GM23338 (cell line): ENCODE measurements around the gene CD28. TPM values are rescaled to one million over a fixed set of nuclear protein-coding genes. Genes with fewer than 3 reads are reported as not detected.

ENCODE experiments used
- ATAC-seq: fragments of 200-7000 bp; cut with Tn5 transposase; 3 replicates; pipeline ENCODE4 v1.9.1; 2020
- DNase-seq: peaks from one replicate; pipeline ENCODE4 v3.0.0-alpha.2; 2015; ENCODE audit warnings: low spot score
- H2AFZ ChIP-seq: fragments of 200-600 bp; sonication (generic); 2 replicates; pipeline ENCODE4 v1.8.0; 2016; ENCODE audit warnings: antibody characterized with exemption, mild to moderate bottlenecking, moderate library complexity
- H3F3A ChIP-seq: fragments of 200-600 bp; sonication (generic); replicated peaks from 2 replicates; pipeline ENCODE4 v1.8.0; 2017; ENCODE audit warnings: antibody characterized with exemption, mixed run types, low read depth
- H3K27ac ChIP-seq: fragments of 200-600 bp; sonication (generic); 2 replicates; pipeline ENCODE4 v1.6.1; 2016; ENCODE audit warnings: low read depth
- H3K27me3 ChIP-seq: fragments of 200-600 bp; sonication (generic); 2 replicates; pipeline ENCODE4 v1.8.0; 2016; ENCODE audit warnings: mild to moderate bottlenecking, mixed run types, moderate library complexity; ENCODE audit not compliant: insufficient read depth
- H3K36me3 ChIP-seq: fragments of 200-600 bp; sonication (generic); 2 replicates; pipeline ENCODE4 v1.8.0; 2016; ENCODE audit warnings: mild to moderate bottlenecking; ENCODE audit not compliant: insufficient read depth
- H3K4me1 ChIP-seq: fragments of 200-600 bp; sonication (generic); 2 replicates; pipeline ENCODE4 v1.8.0; 2016; ENCODE audit warnings: mild to moderate bottlenecking, moderate library complexity; ENCODE audit not compliant: insufficient read depth
- H3K4me2 ChIP-seq: fragments of 200-600 bp; sonication (generic); 2 replicates; pipeline ENCODE4 v1.7.1; 2017; ENCODE audit warnings: mixed run types
- H3K4me3 ChIP-seq: fragments of 200-600 bp; sonication (generic); 2 replicates; pipeline ENCODE4 v1.6.1; 2016; ENCODE audit warnings: mixed run types
- H3K79me2 ChIP-seq: fragments of 200-600 bp; sonication (generic); replicated peaks from 2 replicates; pipeline ENCODE4 v1.8.0; 2017; ENCODE audit warnings: mild to moderate bottlenecking; ENCODE audit not compliant: insufficient read depth
- H3K9me2 ChIP-seq: fragments of 200-600 bp; sonication (generic); 2 replicates; pipeline ENCODE4 v1.8.0; 2017; ENCODE audit not compliant: insufficient read depth
- H4K20me1 ChIP-seq: fragments of 200-600 bp; sonication (generic); replicated peaks from 2 replicates; pipeline ENCODE4 v1.8.0; 2017; ENCODE audit warnings: mild to moderate bottlenecking; ENCODE audit not compliant: insufficient read depth
- H3K27ac Mint-ChIP-seq: 2 replicates; pipeline ENCODE4 v1.8.0; 2020; ENCODE audit warnings: inconsistent platforms, mild to moderate bottlenecking, moderate library complexity, mixed read lengths
- H3K27me3 Mint-ChIP-seq: 3 replicates; pipeline ENCODE4 v1.8.0; 2022; ENCODE audit warnings: low read depth, mild to moderate bottlenecking, moderate library complexity, mixed read lengths, inconsistent platforms; ENCODE audit not compliant: insufficient read depth, poor library complexity
- H3K36me3 Mint-ChIP-seq: 3 replicates; pipeline ENCODE4 v1.8.0; 2021; ENCODE audit warnings: low read depth, mild to moderate bottlenecking, inconsistent platforms, moderate library complexity, mixed read lengths
- H3K4me1 Mint-ChIP-seq: 3 replicates; pipeline ENCODE4 v1.8.0; 2020; ENCODE audit warnings: mild to moderate bottlenecking, inconsistent platforms, mixed read lengths
- H3K4me3 Mint-ChIP-seq: 3 replicates; pipeline ENCODE4 v1.8.0; 2021; ENCODE audit warnings: moderate library complexity, mild to moderate bottlenecking, inconsistent platforms, mixed read lengths
- H3K9me3 Mint-ChIP-seq: 3 replicates; pipeline ENCODE4 v1.8.0; 2020; ENCODE audit warnings: moderate library complexity, mild to moderate bottlenecking, inconsistent platforms, mixed read lengths
- CREB1 ChIP-seq: fragments of 250-450 bp; sonication (Bioruptor Pico); IDR thresholded peaks from 2 replicates; pipeline ENCODE4 v1.5.0; 2020; ENCODE audit warnings: low read depth, mild to moderate bottlenecking, moderate library complexity
- EZH2 ChIP-seq: fragments of 200-600 bp; sonication (generic); IDR thresholded peaks from one replicate; pipeline ENCODE4 v1.8.0; 2017; ENCODE audit warnings: antibody characterized with exemption, mild to moderate bottlenecking, low read depth; ENCODE audit not compliant: unreplicated experiment
- EZH2phosphoT487 ChIP-seq: fragments of 200-600 bp; sonication (generic); IDR thresholded peaks from one replicate; pipeline ENCODE4 v1.8.1; 2018; ENCODE audit warnings: antibody characterized with exemption; ENCODE audit not compliant: unreplicated experiment
- JUNB ChIP-seq: IDR thresholded peaks from one replicate; pipeline ENCODE4 v1.6.1; 2016; ENCODE audit warnings: antibody characterized with exemption; ENCODE audit not compliant: unreplicated experiment
- NANOG ChIP-seq: IDR thresholded peaks from 2 replicates; pipeline ENCODE4 v1.6.1; 2016; ENCODE audit warnings: antibody characterized with exemption, borderline replicate concordance
- POLR2AphosphoS5 ChIP-seq: IDR thresholded peaks from 2 replicates; pipeline ENCODE4 v1.6.1; 2016; ENCODE audit warnings: antibody characterized with exemption, low read depth
- STAT1 ChIP-seq: IDR thresholded peaks from one replicate; pipeline ENCODE4 v1.6.1; 2016; ENCODE audit warnings: antibody characterized with exemption; ENCODE audit not compliant: unreplicated experiment
- ZNF331 ChIP-seq: fragments of 250-450 bp; sonication (Bioruptor Pico); IDR thresholded peaks from 2 replicates; pipeline ENCODE4 v1.5.0; 2020; ENCODE audit warnings: low read depth, mild to moderate bottlenecking, moderate library complexity
- polyA plus RNA-seq: library from polyadenylated mRNA; unstranded; fragments of >200 nt; fragmentation: Nextera tagmentation; extraction: Ambion mirVana; gene quantifications from 2 replicates; pipeline ENCODE4 v1.2.1, GENCODE V29; 2016
- total RNA-seq: library from RNA; depleted of rRNA; stranded (reverse); fragments of >200 nt; shearing (Covaris generic); gene quantifications from 2 replicates; pipeline ENCODE4 v1.2.3, GENCODE V29; 2014
- TF ChIP-seq, protein P1 (sequence below): fragments of 250-450 bp; sonication (Bioruptor Pico); IDR thresholded peaks from 2 replicates; pipeline ENCODE4 v1.5.0; 2020; ENCODE audit warnings: mild to moderate bottlenecking, moderate library complexity
- TF ChIP-seq, protein P2 (sequence below), 2 experiments: fragments of 200-600 bp in 1 of 2; sonication (generic) in 1 of 2; conservative IDR thresholded peaks; 2 replicates each; pipeline versions ENCODE4 v1.5.1 to v1.6.1; 2016 to 2017; ENCODE audit warnings: antibody characterized with exemption in 2 of 2, low read depth in 2 of 2, mild to moderate bottlenecking in 2 of 2, moderate library complexity in 1 of 2
- TF ChIP-seq, protein P3 (sequence below): IDR thresholded peaks from one replicate; pipeline ENCODE4 v1.6.1; 2018; ENCODE audit warnings: antibody characterized with exemption; ENCODE audit not compliant: unreplicated experiment

The CD28 gene
- total and polyA plus RNA-seq, 2 experiments from 2014 or later = not detected

GRCh38 chr2:203672856-203673255 is 33.6 kb upstream of the CD28 start (continued):
- TF ChIP-seq, protein P1, sequence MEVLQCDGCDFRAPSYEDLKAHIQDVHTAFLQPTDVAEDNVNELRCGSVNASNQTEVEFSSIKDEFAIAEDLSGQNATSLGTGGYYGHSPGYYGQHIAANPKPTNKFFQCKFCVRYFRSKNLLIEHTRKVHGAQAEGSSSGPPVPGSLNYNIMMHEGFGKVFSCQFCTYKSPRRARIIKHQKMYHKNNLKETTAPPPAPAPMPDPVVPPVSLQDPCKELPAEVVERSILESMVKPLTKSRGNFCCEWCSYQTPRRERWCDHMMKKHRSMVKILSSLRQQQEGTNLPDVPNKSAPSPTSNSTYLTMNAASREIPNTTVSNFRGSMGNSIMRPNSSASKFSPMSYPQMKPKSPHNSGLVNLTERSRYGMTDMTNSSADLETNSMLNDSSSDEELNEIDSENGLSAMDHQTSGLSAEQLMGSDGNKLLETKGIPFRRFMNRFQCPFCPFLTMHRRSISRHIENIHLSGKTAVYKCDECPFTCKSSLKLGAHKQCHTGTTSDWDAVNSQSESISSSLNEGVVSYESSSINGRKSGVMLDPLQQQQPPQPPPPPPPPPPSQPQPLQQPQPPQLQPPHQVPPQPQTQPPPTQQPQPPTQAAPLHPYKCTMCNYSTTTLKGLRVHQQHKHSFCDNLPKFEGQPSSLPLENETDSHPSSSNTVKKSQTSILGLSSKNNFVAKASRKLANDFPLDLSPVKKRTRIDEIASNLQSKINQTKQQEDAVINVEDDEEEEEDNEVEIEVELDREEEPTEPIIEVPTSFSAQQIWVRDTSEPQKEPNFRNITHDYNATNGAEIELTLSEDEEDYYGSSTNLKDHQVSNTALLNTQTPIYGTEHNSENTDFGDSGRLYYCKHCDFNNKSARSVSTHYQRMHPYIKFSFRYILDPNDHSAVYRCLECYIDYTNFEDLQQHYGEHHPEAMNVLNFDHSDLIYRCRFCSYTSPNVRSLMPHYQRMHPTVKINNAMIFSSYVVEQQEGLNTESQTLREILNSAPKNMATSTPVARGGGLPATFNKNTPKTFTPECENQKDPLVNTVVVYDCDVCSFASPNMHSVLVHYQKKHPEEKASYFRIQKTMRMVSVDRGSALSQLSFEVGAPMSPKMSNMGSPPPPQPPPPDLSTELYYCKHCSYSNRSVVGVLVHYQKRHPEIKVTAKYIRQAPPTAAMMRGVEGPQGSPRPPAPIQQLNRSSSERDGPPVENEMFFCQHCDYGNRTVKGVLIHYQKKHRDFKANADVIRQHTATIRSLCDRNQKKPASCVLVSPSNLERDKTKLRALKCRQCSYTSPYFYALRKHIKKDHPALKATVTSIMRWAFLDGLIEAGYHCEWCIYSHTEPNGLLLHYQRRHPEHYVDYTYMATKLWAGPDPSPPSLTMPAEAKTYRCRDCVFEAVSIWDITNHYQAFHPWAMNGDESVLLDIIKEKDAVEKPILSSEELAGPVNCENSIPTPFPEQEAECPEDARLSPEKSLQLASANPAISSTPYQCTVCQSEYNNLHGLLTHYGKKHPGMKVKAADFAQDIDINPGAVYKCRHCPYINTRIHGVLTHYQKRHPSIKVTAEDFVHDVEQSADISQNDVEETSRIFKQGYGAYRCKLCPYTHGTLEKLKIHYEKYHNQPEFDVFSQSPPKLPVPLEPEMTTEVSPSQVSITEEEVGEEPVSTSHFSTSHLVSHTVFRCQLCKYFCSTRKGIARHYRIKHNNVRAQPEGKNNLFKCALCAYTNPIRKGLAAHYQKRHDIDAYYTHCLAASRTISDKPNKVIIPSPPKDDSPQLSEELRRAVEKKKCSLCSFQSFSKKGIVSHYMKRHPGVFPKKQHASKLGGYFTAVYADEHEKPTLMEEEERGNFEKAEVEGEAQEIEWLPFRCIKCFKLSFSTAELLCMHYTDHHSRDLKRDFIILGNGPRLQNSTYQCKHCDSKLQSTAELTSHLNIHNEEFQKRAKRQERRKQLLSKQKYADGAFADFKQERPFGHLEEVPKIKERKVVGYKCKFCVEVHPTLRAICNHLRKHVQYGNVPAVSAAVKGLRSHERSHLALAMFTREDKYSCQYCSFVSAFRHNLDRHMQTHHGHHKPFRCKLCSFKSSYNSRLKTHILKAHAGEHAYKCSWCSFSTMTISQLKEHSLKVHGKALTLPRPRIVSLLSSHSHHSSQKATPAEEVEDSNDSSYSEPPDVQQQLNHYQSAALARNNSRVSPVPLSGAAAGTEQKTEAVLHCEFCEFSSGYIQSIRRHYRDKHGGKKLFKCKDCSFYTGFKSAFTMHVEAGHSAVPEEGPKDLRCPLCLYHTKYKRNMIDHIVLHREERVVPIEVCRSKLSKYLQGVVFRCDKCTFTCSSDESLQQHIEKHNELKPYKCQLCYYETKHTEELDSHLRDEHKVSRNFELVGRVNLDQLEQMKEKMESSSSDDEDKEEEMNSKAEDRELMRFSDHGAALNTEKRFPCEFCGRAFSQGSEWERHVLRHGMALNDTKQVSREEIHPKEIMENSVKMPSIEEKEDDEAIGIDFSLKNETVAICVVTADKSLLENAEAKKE (CRISPR knock-in tag) = no peak
- no peak for TF ChIP-seq CREB1 (CRISPR knock-in tag)
- TF ChIP-seq, protein P2, sequence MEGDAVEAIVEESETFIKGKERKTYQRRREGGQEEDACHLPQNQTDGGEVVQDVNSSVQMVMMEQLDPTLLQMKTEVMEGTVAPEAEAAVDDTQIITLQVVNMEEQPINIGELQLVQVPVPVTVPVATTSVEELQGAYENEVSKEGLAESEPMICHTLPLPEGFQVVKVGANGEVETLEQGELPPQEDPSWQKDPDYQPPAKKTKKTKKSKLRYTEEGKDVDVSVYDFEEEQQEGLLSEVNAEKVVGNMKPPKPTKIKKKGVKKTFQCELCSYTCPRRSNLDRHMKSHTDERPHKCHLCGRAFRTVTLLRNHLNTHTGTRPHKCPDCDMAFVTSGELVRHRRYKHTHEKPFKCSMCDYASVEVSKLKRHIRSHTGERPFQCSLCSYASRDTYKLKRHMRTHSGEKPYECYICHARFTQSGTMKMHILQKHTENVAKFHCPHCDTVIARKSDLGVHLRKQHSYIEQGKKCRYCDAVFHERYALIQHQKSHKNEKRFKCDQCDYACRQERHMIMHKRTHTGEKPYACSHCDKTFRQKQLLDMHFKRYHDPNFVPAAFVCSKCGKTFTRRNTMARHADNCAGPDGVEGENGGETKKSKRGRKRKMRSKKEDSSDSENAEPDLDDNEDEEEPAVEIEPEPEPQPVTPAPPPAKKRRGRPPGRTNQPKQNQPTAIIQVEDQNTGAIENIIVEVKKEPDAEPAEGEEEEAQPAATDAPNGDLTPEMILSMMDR (conservative IDR thresholded peaks at IDR 0.05; ENCODE audit: low read depth in 2 of 2) = no peak
- no peak for TF ChIP-seq EZH2phosphoT487
- no peak for TF ChIP-seq POLR2AphosphoS5

GRCh38 chr2:203673933-203674332 is 32.5 kb upstream of the CD28 start:
- Mint-ChIP-seq H3K27ac (no peak overlapping the region), H3K4me1 (no peaks in the 10 kb centered on the region), H3K27me3 (no peaks in the 10 kb centered on the region), H3K36me3 (no peaks in the 10 kb centered on the region), H3K9me3 (peaks cover 3% of the 10 kb centered on the region; the same call in 2 of the 3 replicates), H3K4me3 (no peak overlapping the region)
- Histone ChIP-seq H3K79me2 (no peaks in the 10 kb centered on the region), H3K27ac (no peak overlapping the region), H3K27me3 (no peaks in the 10 kb centered on the region), H4K20me1 (no peaks in the 10 kb centered on the region), H2AFZ (no peak overlapping the region), H3F3A (no peaks in the 10 kb centered on the region), H3K9me2 (peaks cover 7% of the 10 kb centered on the region; the same call in 1 of the 2 replicates), H3K36me3 (no peaks in the 10 kb centered on the region), H3K4me2 (no peak overlapping the region), H3K4me1 (no peaks in the 10 kb centered on the region), H3K4me3 (no peak overlapping the region)
- ATAC-seq = no peak
- no peak for DNase-seq
- no peak for TF ChIP-seq JUNB
- TF ChIP-seq NANOG = no peak
- TF ChIP-seq, protein P2 (conservative IDR thresholded peaks at IDR 0.05; ENCODE audit: low read depth in 2 of 2) = no peak
- TF ChIP-seq EZH2 = no peak
- TF ChIP-seq STAT1 = no peak
- no peak for TF ChIP-seq ZNF331 (CRISPR knock-in tag)
- no peak for TF ChIP-seq CREB1 (CRISPR knock-in tag)
- TF ChIP-seq POLR2AphosphoS5 = no peak
- TF ChIP-seq EZH2phosphoT487 = no peak
- TF ChIP-seq, protein P3, sequence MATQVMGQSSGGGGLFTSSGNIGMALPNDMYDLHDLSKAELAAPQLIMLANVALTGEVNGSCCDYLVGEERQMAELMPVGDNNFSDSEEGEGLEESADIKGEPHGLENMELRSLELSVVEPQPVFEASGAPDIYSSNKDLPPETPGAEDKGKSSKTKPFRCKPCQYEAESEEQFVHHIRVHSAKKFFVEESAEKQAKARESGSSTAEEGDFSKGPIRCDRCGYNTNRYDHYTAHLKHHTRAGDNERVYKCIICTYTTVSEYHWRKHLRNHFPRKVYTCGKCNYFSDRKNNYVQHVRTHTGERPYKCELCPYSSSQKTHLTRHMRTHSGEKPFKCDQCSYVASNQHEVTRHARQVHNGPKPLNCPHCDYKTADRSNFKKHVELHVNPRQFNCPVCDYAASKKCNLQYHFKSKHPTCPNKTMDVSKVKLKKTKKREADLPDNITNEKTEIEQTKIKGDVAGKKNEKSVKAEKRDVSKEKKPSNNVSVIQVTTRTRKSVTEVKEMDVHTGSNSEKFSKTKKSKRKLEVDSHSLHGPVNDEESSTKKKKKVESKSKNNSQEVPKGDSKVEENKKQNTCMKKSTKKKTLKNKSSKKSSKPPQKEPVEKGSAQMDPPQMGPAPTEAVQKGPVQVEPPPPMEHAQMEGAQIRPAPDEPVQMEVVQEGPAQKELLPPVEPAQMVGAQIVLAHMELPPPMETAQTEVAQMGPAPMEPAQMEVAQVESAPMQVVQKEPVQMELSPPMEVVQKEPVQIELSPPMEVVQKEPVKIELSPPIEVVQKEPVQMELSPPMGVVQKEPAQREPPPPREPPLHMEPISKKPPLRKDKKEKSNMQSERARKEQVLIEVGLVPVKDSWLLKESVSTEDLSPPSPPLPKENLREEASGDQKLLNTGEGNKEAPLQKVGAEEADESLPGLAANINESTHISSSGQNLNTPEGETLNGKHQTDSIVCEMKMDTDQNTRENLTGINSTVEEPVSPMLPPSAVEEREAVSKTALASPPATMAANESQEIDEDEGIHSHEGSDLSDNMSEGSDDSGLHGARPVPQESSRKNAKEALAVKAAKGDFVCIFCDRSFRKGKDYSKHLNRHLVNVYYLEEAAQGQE = no peak
